ENCODE results near the gene VWDE. TPM values are rescaled to one million over a fixed set of nuclear protein-coding genes. Genes with fewer than 3 reads are reported as not detected.

The VWDE gene
- total and polyA plus RNA-seq, 2 donors (not counting 3 experiments of a cell fraction or from before 2014, with no cell fraction given) = 0.11 to 0.17 TPM

GRCh38 chr7:12294701-12295100 lies 109.0 kb downstream of the VWDE start:
- no peak overlapping the region for H3K9ac ChIP-seq (replicated peaks; ENCODE audit: extremely low read depth, insufficient read depth, low read length)
- intact Hi-C loops (cut with micrococcal nuclease) (no loop called here), dilution Hi-C loops (cut with MboI; ENCODE audit: extremely low pct_ligation_motif_present, low sequenced_read_pairs) (no loop called here)
- H3K36me3 ChIP-seq (ENCODE audit: control insufficient read depth in 2 of 2, extremely low read depth in 1 of 2, insufficient read depth in 2 of 2, low read length in 2 of 2) = no peaks in the 10 kb centered on the region
- no peak overlapping the region for H3K27ac ChIP-seq (ENCODE audit: insufficient read depth, low read depth, low read length)
- no peaks in the 10 kb centered on the region for H3K4me1 ChIP-seq (ENCODE audit: control insufficient read depth, extremely low read depth, insufficient read depth, low read length)
- no peak overlapping the region for H3K4me2 ChIP-seq (ENCODE audit: insufficient read depth, low read length)
- DNase-seq (ENCODE audit: low read depth, low spot score) (no peak), FAIRE-seq (no peak)
- H3K4me3 ChIP-seq (replicated peaks in 1 of 3; ENCODE audit: insufficient read depth in 1 of 3, low read depth in 1 of 3, low read length in 3 of 3) = no peak overlapping the region
- ChIA-PET CTCF (no interaction called here), POLR2A (no interaction called here)
- no peak overlapping the region for H2AFZ ChIP-seq (ENCODE audit: low read depth, low read length)
- no TSS peak for BruUV-seq (replicated peaks)
- no peaks in the 10 kb centered on the region for H3K9me1 ChIP-seq (replicated peaks; ENCODE audit: control insufficient read depth, extremely low read depth, insufficient read depth, low read length)
- no peaks in the 10 kb centered on the region for H3K9me3 ChIP-seq (replicated peaks; ENCODE audit: control insufficient read depth, insufficient read depth, low read length)
- H3K79me2 ChIP-seq (ENCODE audit: control insufficient read depth, insufficient read depth, low read length) = no peaks in the 10 kb centered on the region
- TF ChIP-seq POLR2A (IDR thresholded peaks at IDR 0.05; ENCODE audit: low read depth, low read length) (no peak), MYC (IDR thresholded peaks at IDR 0.05; ENCODE audit: low read depth, low read length) (no peak), JUN (IDR thresholded peaks at IDR 0.05; ENCODE audit: borderline replicate concordance, insufficient read depth, insufficient read length, low read depth) (no peak), FOS (IDR thresholded peaks at IDR 0.05; ENCODE audit: borderline replicate concordance, insufficient read depth, low read length) (no peak), EZH2 (IDR thresholded peaks at IDR 0.05; ENCODE audit: borderline replicate concordance, low read depth, low read length, severe bottlenecking) (no peak), GATA2 (IDR thresholded peaks at IDR 0.05; ENCODE audit: insufficient read depth, insufficient read length, low read depth, low read length) (no peak), CTCF (IDR thresholded peaks at IDR 0.05; ENCODE audit: extremely low read depth in 1 of 2, insufficient read depth in 1 of 2, low read depth in 1 of 2, low read length in 2 of 2) (no peak), POLR2AphosphoS5 (IDR thresholded peaks at IDR 0.05; ENCODE audit: insufficient read depth, low read depth, low read length) (no peak)
- H4K20me1 ChIP-seq (replicated peaks; ENCODE audit: control insufficient read depth, extremely low read depth, insufficient read depth, low read length) = no peaks in the 10 kb centered on the region
- H3K27me3 ChIP-seq (ENCODE audit: control insufficient read depth in 2 of 2, insufficient read depth in 2 of 2, low read length in 2 of 2) = peaks cover 4% of the 10 kb centered on the region in 2 experiments
